NOMO-1 treated with dmso at 0.1 percent for 144 hours (cell line): ENCODE measurements around the gene AKR1D1.
"Not testable (repeated sequence)": the region's sequence is repeated elsewhere in the genome, so short reads cannot be mapped to it uniquely, and the experiment has no call there.

Source experiments
- DNase-seq: peaks from one replicate; lab custom pipeline; 2025; ENCODE audit not compliant: unreplicated experiment; lab: John Stamatoyannopoulos, UW

Gene AKR1D1

GRCh38 chr7:138072726-138073125 lies 3.5 kb upstream of the AKR1D1 start:
- DNase-seq, result no peak

GRCh38 chr7:138074121-138074520 lies 2.1 kb upstream of the AKR1D1 start:
- DNase-seq, result no peak

GRCh38 chr7:138074540-138074939 lies 1.7 kb upstream of the AKR1D1 start:
- no peak for DNase-seq

- DNase-seq, result no peak
These were observed 909 bp upstream of the AKR1D1 start for GRCh38 chr7:138075350-138075749.

GRCh38 chr7:138075786-138076185 lies 473 bp upstream of the AKR1D1 start:
- DNase-seq, result not testable (repeated sequence)

GRCh38 chr7:138077809-138078208 lies 1.6 kb downstream of the AKR1D1 start:
- no peak for DNase-seq

GRCh38 chr7:138079137-138079536 lies 2.9 kb downstream of the AKR1D1 start:
- no peak for DNase-seq

- no peak for DNase-seq
These were observed 5.6 kb downstream of the AKR1D1 start for GRCh38 chr7:138081868-138082267.

GRCh38 chr7:138083859-138084258 lies 7.6 kb downstream of the AKR1D1 start:
- no peak for DNase-seq

- DNase-seq, result no peak
These were observed 10.5 kb downstream of the AKR1D1 start for GRCh38 chr7:138086563-138087270.

GRCh38 chr7:138089080-138089901 lies 13.0 kb downstream of the AKR1D1 start:
- DNase-seq, result no peak

GRCh38 chr7:138091032-138091431 lies 14.8 kb downstream of the AKR1D1 start:
- no peak for DNase-seq

- not testable (repeated sequence) for DNase-seq
These were observed 15.6 kb downstream of the AKR1D1 start for GRCh38 chr7:138091840-138092239.

GRCh38 chr7:138092486-138093028 lies 16.3 kb downstream of the AKR1D1 start:
- no peak for DNase-seq

GRCh38 chr7:138095972-138096935 lies 20.0 kb downstream of the AKR1D1 start:
- no peak for DNase-seq

- DNase-seq, result no peak
These were observed 20.9 kb downstream of the AKR1D1 start for GRCh38 chr7:138097064-138097741.

- no peak for DNase-seq
These were observed 23.6 kb downstream of the AKR1D1 start for GRCh38 chr7:138099813-138100212.

GRCh38 chr7:138105221-138105620 lies 29.0 kb downstream of the AKR1D1 start:
- no peak for DNase-seq

- no peak for DNase-seq
These were observed 38.8 kb downstream of the AKR1D1 start for GRCh38 chr7:138115047-138115446.

GRCh38 chr7:138116141-138116540 lies 39.9 kb downstream of the AKR1D1 start:
- DNase-seq, result no peak
